Adrenal gland (tissue), 12 donors: ENCODE results near the gene CHAC1. TPM values are rescaled to one million over a fixed set of nuclear protein-coding genes. Genes with fewer than 3 reads are reported as not detected.

Experiments used
- DNase-seq, 7 donors: peaks; one replicate each; pipeline ENCODE4 v3.0.0-alpha.2; 2019 to 2020
- H3K27ac ChIP-seq, 5 donors: fragments of 200-600 bp; sonication (generic) in 4 of 5; 1 replicate in 3 of 5; 2 replicates in 2 of 5; pipeline versions ENCODE4 v1.5.1 to v1.8.0; 2016 to 2020; ENCODE audit warnings: mild to moderate bottlenecking in 1 of 5
- H3K27me3 ChIP-seq: fragments of 200-600 bp; 2 replicates; pipeline ENCODE4 v1.8.0; 2021
- H3K36me3 ChIP-seq, 2 donors: fragments of 200-600 bp; replicated peaks in 1 of 2; 1 replicate in 1 of 2; 2 replicates in 1 of 2; pipeline versions ENCODE4 v1.5.1 to v1.8.0; 2018 to 2022
- H3K4me1 ChIP-seq, 2 donors: fragments of 200-600 bp; replicated peaks in 1 of 2; 1 replicate in 1 of 2; 2 replicates in 1 of 2; pipeline versions ENCODE4 v1.5.1 to v1.8.0; 2018 to 2021
- H3K4me3 ChIP-seq, 4 donors: fragments of 200-600 bp; sonication (generic) in 3 of 4; one replicate each; pipeline ENCODE4 v1.5.1; 2016 to 2018
- H3K9me3 ChIP-seq, 3 donors: fragments of 200-600 bp; sonication (generic) in 1 of 3; replicated peaks in 1 of 3; 1 replicate in 2 of 3; 2 replicates in 1 of 3; pipeline versions ENCODE4 v1.5.1 to v1.8.0; 2016 to 2021
- CTCF ChIP-seq, 6 experiments: fragments of 450-650 bp in 4 of 6; fragments of 200-600 bp in 2 of 6; sonication (generic) in 1 of 6; IDR thresholded peaks; 1 replicate in 5 of 6; 2 replicates in 1 of 6; pipeline versions ENCODE4 v1.5.1 to v1.8.0; 2016 to 2021; ENCODE audit warnings: antibody characterized with exemption in 6 of 6, mild to moderate bottlenecking in 2 of 6, moderate library complexity in 1 of 6
- POLR2A ChIP-seq, 2 donors: fragments of 450-650 bp; IDR thresholded peaks; one replicate each; pipeline ENCODE4 v1.6.1; 2017; ENCODE audit warnings: antibody characterized with exemption in 2 of 2, mild to moderate bottlenecking in 2 of 2, moderate library complexity in 1 of 2
- WGBS, 4 donors: extraction: QIAGEN DNeasy Blood & Tissue Kit in 2 of 4; methylation state at CpG; one replicate each; pipeline versions ENCODE4 v1.1.5 to v1.1.7; 2013 to 2017; 5-methylcytosine and 5-hydroxymethylcytosine counted together
- intact Hi-C, 2 donors: fragments of 100-400 bp; cut with DNase I; formaldehyde crosslinking; loops; one replicate each; pipeline versions ENCODE4 v1.14.1 to v1.15.0; 2022 to 2023
- polyA plus RNA-seq, 3 donors: library from polyadenylated mRNA; stranded (reverse); fragments of 200-250 nt in 2 of 3; fragments of 350-450 nt in 1 of 3; fragmentation: Illumina TruSeq in 1 of 3; extraction: RNeasy Lipid Tissue Mini Kit (QIAGEN cat#74804) in 1 of 3; gene quantifications; one replicate each; pipeline ENCODE4 v1.2.3, GENCODE V29; 2013 to 2014
- small RNA-seq, 2 donors: library from RNA; depleted of rRNA; stranded (forward); fragments of <200 nt; gene quantifications; one replicate each; pipeline ENCODE3, GENCODE V24; 2016
- total RNA-seq, 9 donors: library from RNA; depleted of rRNA in 4 of 9; stranded (reverse); fragments of >200 nt in 4 of 9; fragments of 120-200 nt in 1 of 9; fragmentation: NEBNext Ultra II Directional in 1 of 9; extraction: Animal tissue kit (Norgen Biotek cat#: 25700) in 1 of 9; gene quantifications; one replicate each; pipeline versions ENCODE4 v1.1.0 to v1.2.4, GENCODE V29; 2013 to 2023
- donor health status: healthy with polysubstance abuse.
- donor health status: Bipolar disorder and iron deficiency.
- donor health status: DM: yes; HTN: yes; CAD: no.
- donor health status: DM: no; HTN: no; CAD: no.
- donor health status: DM: no; HTN: no; CAD: no.
- donor health status: DM: yes; HTN: yes; CAD: no.

Gene CHAC1
- total and polyA plus RNA-seq, 12 donors, result 0.24 to 2.4 (median 1.1) TPM; not detected in 1

- intact Hi-C loops, result no loop called here
- H3K27me3 ChIP-seq, result no peaks in the 10 kb centered on the region
- 94 to 97% (median 96%) methylated on average over 4 of the region's 4 CpGs for whole genome bisulfite sequencing, 4 donors
- DNase-seq, result no peak
- no peak overlapping the region for H3K4me3 ChIP-seq
- peaks cover 5 to 14% of the 10 kb centered on the region in 2 donors for H3K4me1 ChIP-seq
- TF ChIP-seq CTCF (IDR thresholded peaks at IDR 0.05) (no peak), POLR2A (IDR thresholded peaks at IDR 0.05) (no peak)
- H3K9me3 ChIP-seq, result no peaks in the 10 kb centered on the region
- H3K36me3 ChIP-seq, result peaks cover 0 to 45% of the 10 kb centered on the region in 2 donors
- no peak overlapping the region for H3K27ac ChIP-seq
These were observed 45.9 kb downstream of the CHAC1 start for GRCh38 chr15:40999190-40999589.

GRCh38 chr15:41001524-41002214, 48.4 kb downstream of the CHAC1 start:
- Histone ChIP-seq H3K36me3 (peaks cover 0 to 39% of the 10 kb centered on the region in 2 donors), H3K27me3 (no peaks in the 10 kb centered on the region), H3K4me3 (no peak overlapping the region), H3K4me1 (peaks cover 5 to 14% of the 10 kb centered on the region in 2 donors), H3K9me3 (no peaks in the 10 kb centered on the region), H3K27ac (peak overlapping the region in 3 of 5 donors; percentile 1 to 43 (median 31))
- 45 to 60% (median 54%) methylated on average over 5 of the region's 5 CpGs for WGBS, 4 donors
- intact Hi-C loops, result no loop called here
- TF ChIP-seq CTCF (IDR thresholded peaks at IDR 0.05), result no peak
- no peak for TF ChIP-seq POLR2A (IDR thresholded peaks at IDR 0.05)
- DNase-seq, result peak in 6 of 7 donors; percentile 52 to 70 (median 60)

- H3K27ac ChIP-seq, result no peak overlapping the region
- WGBS, 4 donors, result 80 to 93% (median 90%) methylated on average over 3 of the region's 3 CpGs
- no peak overlapping the region for H3K4me3 ChIP-seq
- H3K9me3 ChIP-seq, result no peaks in the 10 kb centered on the region
- TF ChIP-seq POLR2A (IDR thresholded peaks at IDR 0.05) (no peak), CTCF (IDR thresholded peaks at IDR 0.05) (no peak)
- H3K4me1 ChIP-seq, result peaks cover 5 to 14% of the 10 kb centered on the region in 2 donors
- H3K36me3 ChIP-seq, result peaks cover 0 to 26% of the 10 kb centered on the region in 2 donors
- DNase-seq, result no peak
- H3K27me3 ChIP-seq, result no peaks in the 10 kb centered on the region
- intact Hi-C loops, result no loop called here
These were observed 51.2 kb downstream of the CHAC1 start for GRCh38 chr15:41004490-41004889.

Small RNA genes lying within 50 kb of the gene (small RNA-seq; reads per million reads assigned to genes)
- 0 reads per million in 2 donors for gene ISCA1P4

Other genes starting within 250 kb of the CHAC1 start
- 10 to 100 TPM; 20.6 to 50.1 (median 33.9) TPM for gene RMDN3, start 198.2 kb upstream of the CHAC1 start, total RNA-seq
- 10 to 100 TPM; 19.2 to 45.4 (median 22.4) TPM for gene RMDN3, start 198.2 kb upstream of the CHAC1 start, polyA plus RNA-seq
- 10 to 100 TPM in 8 of 9 donors, 1 to 10 TPM in 1; 7.8 to 77.3 (median 19.9) TPM for gene GCHFR, start 189.4 kb upstream of the CHAC1 start, total RNA-seq
- 10 to 100 TPM in 2 of 3 donors, 1 to 10 TPM in 1; 6.1 to 27.0 (median 23.6) TPM for gene GCHFR, start 189.4 kb upstream of the CHAC1 start, polyA plus RNA-seq
- gene C15orf62, start 183.5 kb upstream of the CHAC1 start, total RNA-seq, result 1 to 10 TPM in 1 of 9 donors, under 1 TPM in 4, not detected in 4; 0.11 to 1.1 (median 0.46) TPM
- gene C15orf62, start 183.5 kb upstream of the CHAC1 start, polyA plus RNA-seq, result under 1 TPM; 0.07 to 0.97 (median 0.27) TPM
- gene ZFYVE19, start 146.4 kb upstream of the CHAC1 start, total RNA-seq, result 10 to 100 TPM; 11.0 to 35.1 (median 27.3) TPM
- gene ZFYVE19, start 146.4 kb upstream of the CHAC1 start, polyA plus RNA-seq, result 10 to 100 TPM; 12.0 to 25.3 (median 24.1) TPM
- gene DNAJC17, start 146.0 kb upstream of the CHAC1 start, total RNA-seq, result 10 to 100 TPM; 27.4 to 88.6 (median 42.2) TPM
- 100 to 1,000 TPM in 2 of 3 donors, 10 to 100 TPM in 1; 33.0 to 174 (median 170) TPM for gene DNAJC17, start 146.0 kb upstream of the CHAC1 start, polyA plus RNA-seq
- not detected for gene PPP1R14D, start 124.8 kb upstream of the CHAC1 start, total RNA-seq
- not detected for gene PPP1R14D, start 124.8 kb upstream of the CHAC1 start, polyA plus RNA-seq
- gene SPINT1, start 109.4 kb upstream of the CHAC1 start, total RNA-seq, result 1 to 10 TPM in 6 of 9 donors, under 1 TPM in 3; 0.17 to 5.1 (median 1.3) TPM
- 1 to 10 TPM in 2 of 3 donors, under 1 TPM in 1; 0.46 to 1.3 (median 1.1) TPM for gene SPINT1, start 109.4 kb upstream of the CHAC1 start, polyA plus RNA-seq
- gene RHOV, start 79.2 kb upstream of the CHAC1 start, total RNA-seq, result under 1 TPM in 2 of 9 donors, not detected in 7; 0.11 to 0.34 TPM
- under 1 TPM in 2 of 3 donors, not detected in 1; 0.13 to 0.16 TPM for gene RHOV, start 79.2 kb upstream of the CHAC1 start, polyA plus RNA-seq
- 10 to 100 TPM; 18.0 to 43.4 (median 35.0) TPM for gene VPS18, start 59.0 kb upstream of the CHAC1 start, total RNA-seq
- gene VPS18, start 59.0 kb upstream of the CHAC1 start, polyA plus RNA-seq, result 10 to 100 TPM in 1 of 3 donors, 1 to 10 TPM in 2; 8.9 to 16.0 (median 10.0) TPM
- 10 to 100 TPM in 2 of 9 donors, 1 to 10 TPM in 7; 1.9 to 15.9 (median 4.9) TPM for gene DLL4, start 24.1 kb upstream of the CHAC1 start, total RNA-seq
- gene DLL4, start 24.1 kb upstream of the CHAC1 start, polyA plus RNA-seq, result 1 to 10 TPM in 2 of 3 donors, under 1 TPM in 1; 0.66 to 3.9 (median 3.6) TPM
- gene INO80, start 162.8 kb downstream of the CHAC1 start, total RNA-seq, result 10 to 100 TPM; 16.7 to 25.0 (median 17.9) TPM
- gene INO80, start 162.8 kb downstream of the CHAC1 start, polyA plus RNA-seq, result 10 to 100 TPM in 1 of 3 donors, 1 to 10 TPM in 2; 5.4 to 20.6 (median 5.9) TPM